ENCODE data around the gene PCBP3. TPM values are rescaled to one million over a fixed set of nuclear protein-coding genes. Genes with fewer than 3 reads are reported as not detected.
"Not testable (repeated sequence)": the region's sequence is repeated elsewhere in the genome, so short reads cannot be mapped to it uniquely, and the experiment has no call there.

The PCBP3 gene
- total RNA-seq, 6 experiments from 2014 or later, result 0.37 to 1.5 (median 0.69) TPM

GRCh38 chr21:45622416-45623097 lies 21.0 kb upstream of the PCBP3 start:
- no peak overlapping the region for H3K4me3 ChIP-seq
- intact Hi-C loops (cut with DNase I), result no loop called here
- WGBS (ENCODE audit: insufficient coverage, low coverage, low lambda C conversion rate, missing lambda C conversion rate), result 73% methylated on average over 7 of the region's 19 CpGs
- H3K27ac ChIP-seq, result no peak overlapping the region
- ATAC-seq, result no peak
- no peaks in the 10 kb centered on the region for H3K36me3 ChIP-seq
- DNase-seq, result peak in 1 of 3 donors; percentile 29
- no peaks in the 10 kb centered on the region for H3K27me3 ChIP-seq
- TF ChIP-seq CTCF (IDR thresholded peaks at IDR 0.05), result no peak
- no peak for TF ChIP-seq POLR2A (IDR thresholded peaks at IDR 0.05)
- H3K4me1 ChIP-seq, result no peaks in the 10 kb centered on the region
- H3K9me3 ChIP-seq, result no peaks in the 10 kb centered on the region

DNA sequence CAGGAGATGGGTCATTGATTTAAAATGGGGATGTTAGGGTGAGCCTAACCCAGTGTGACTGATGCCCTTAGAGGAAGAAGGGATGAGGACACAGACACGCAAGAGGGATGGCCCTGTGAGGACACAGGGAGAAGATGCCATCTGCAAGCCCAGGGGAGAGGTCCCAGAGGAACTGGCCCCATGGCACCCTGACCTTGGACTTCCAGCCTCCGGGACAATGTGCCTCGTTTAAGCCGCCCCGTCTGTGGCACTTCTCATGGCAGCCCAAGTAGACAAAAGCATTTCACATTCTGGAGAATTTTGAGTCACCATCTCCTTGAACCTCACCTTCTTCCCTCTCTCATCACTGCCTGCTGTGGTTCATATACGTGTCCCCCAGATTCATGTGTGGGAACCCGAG lies 20.1 kb upstream of the PCBP3 start:
- intact Hi-C loops (cut with DNase I), result no loop called here
- Histone ChIP-seq H3K27ac (no peak overlapping the region), H3K27me3 (no peaks in the 10 kb centered on the region), H3K4me3 (no peak overlapping the region), H3K9me3 (no peaks in the 10 kb centered on the region), H3K4me1 (no peaks in the 10 kb centered on the region), H3K36me3 (no peaks in the 10 kb centered on the region)
- ATAC-seq (no peak), DNase-seq (peak in 1 of 3 donors; percentile 21)
- 39% methylated on average over 2 of the region's 7 CpGs for WGBS (ENCODE audit: insufficient coverage, low coverage, low lambda C conversion rate, missing lambda C conversion rate)
- TF ChIP-seq CTCF (IDR thresholded peaks at IDR 0.05) (no peak), POLR2A (IDR thresholded peaks at IDR 0.05) (no peak)

- DNase-seq; H3K9me3 ChIP-seq; H3K36me3 ChIP-seq; H3K27me3 ChIP-seq; ATAC-seq; H3K27ac ChIP-seq; intact Hi-C loops (cut with DNase I); H3K4me1 ChIP-seq; H3K4me3 ChIP-seq: not testable (repeated sequence)
- 54% methylated on average over 2 of the region's 2 CpGs for WGBS (ENCODE audit: insufficient coverage, low coverage, low lambda C conversion rate, missing lambda C conversion rate)
These were observed 17.4 kb upstream of the PCBP3 start for GRCh38 chr21:45626127-45626526.

DNA sequence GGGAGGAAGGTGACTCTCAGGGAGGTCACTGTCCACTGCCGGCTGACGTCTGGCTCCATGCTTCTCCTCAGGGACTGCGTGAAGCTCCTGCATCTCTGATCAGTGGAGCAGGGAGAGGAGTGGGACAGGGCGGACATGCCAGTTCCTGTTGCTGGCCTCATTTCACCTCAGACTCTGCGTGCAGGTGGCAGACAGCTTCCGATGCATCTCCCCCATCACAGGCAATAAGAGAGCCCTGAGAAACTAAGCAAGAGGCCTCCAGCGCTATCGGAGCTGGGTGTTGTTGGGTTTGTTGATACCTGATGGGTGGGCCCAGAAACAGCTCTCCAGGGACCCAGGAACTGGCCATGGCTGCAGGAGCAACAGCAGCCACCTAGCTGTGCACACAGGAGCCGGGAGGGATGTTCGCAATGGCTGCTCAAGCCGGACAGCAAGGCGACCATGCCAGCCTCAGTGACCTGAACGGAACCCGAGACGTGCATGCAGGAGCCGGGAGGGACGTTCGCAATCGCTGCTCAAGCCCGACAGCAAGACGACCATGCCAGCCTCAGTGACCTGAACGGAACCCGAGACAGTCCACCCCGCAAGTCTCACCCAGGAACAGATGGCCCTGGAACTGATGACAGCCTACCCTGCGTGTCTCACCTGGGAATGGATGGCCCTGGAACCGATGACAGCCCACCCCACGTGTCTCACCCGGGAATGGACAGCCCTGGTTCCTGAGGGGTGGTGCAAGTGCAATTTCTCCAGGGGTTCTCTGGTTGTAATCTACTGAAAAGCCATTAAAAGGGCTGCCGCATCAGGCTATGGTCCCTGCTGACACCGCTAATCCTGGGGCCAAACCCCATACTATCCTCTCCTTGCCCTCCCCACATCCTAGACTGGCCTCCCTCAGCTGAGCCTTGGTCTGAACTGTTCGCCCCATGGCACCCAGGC lies 14.2 kb upstream of the PCBP3 start:
- Histone ChIP-seq H3K4me1 (no peaks in the 10 kb centered on the region), H3K9me3 (no peaks in the 10 kb centered on the region), H3K27me3 (no peaks in the 10 kb centered on the region), H3K36me3 (no peaks in the 10 kb centered on the region), H3K4me3 (no peak overlapping the region), H3K27ac (no peak overlapping the region)
- DNase-seq (no peak), ATAC-seq (no peak)
- intact Hi-C loops (cut with DNase I), result no loop called here
- 67% methylated on average over 3 of the region's 31 CpGs for WGBS (ENCODE audit: insufficient coverage, low coverage, low lambda C conversion rate, missing lambda C conversion rate)
- TF ChIP-seq CTCF (IDR thresholded peaks at IDR 0.05), result no peak
- no peak for TF ChIP-seq POLR2A (IDR thresholded peaks at IDR 0.05)

Data from right lobe of liver (tissue), 6 donors.